D721Med (cell line): ENCODE data around the gene FOXS1.

Experiments
- DNase-seq: peaks from one replicate; pipeline ENCODE4 v3.0.0; 2011; ENCODE audit warnings: low spot score; ENCODE audit not compliant: insufficient read length
- FAIRE-seq: peaks from 2 replicates; lab custom pipeline; 2011; peaks lifted over from hg19 to GRCh38; lab: Jason Lieb, UNC
- CTCF ChIP-seq: IDR thresholded peaks from 2 replicates; pipeline ENCODE4 v1.5.1; 2012; ENCODE audit warnings: mild to moderate bottlenecking, control low read depth; ENCODE audit not compliant: insufficient read depth; ENCODE audit errors: missing control alignments

Gene FOXS1

GRCh38 chr20:31813611-31814010, 31.8 kb downstream of the FOXS1 start:
- TF ChIP-seq CTCF = no peak
- DNase-seq = no peak
- no peak for FAIRE-seq

- DNase-seq = no peak
- no peak for TF ChIP-seq CTCF
- FAIRE-seq = no peak
Measured at GRCh38 chr20:31811796-31812728, 33.3 kb downstream of the FOXS1 start.

- no peak for DNase-seq
- TF ChIP-seq CTCF = no peak
- FAIRE-seq = no peak
Measured at GRCh38 chr20:31811198-31811597, 34.2 kb downstream of the FOXS1 start.

- FAIRE-seq (no peak), DNase-seq (no peak)
- no peak for TF ChIP-seq CTCF
Measured at GRCh38 chr20:31809661-31810060, 35.7 kb downstream of the FOXS1 start.

- no peak for TF ChIP-seq CTCF
- DNase-seq (no peak), FAIRE-seq (no peak)
Measured at GRCh38 chr20:31808481-31808880, 36.9 kb downstream of the FOXS1 start.

DNA sequence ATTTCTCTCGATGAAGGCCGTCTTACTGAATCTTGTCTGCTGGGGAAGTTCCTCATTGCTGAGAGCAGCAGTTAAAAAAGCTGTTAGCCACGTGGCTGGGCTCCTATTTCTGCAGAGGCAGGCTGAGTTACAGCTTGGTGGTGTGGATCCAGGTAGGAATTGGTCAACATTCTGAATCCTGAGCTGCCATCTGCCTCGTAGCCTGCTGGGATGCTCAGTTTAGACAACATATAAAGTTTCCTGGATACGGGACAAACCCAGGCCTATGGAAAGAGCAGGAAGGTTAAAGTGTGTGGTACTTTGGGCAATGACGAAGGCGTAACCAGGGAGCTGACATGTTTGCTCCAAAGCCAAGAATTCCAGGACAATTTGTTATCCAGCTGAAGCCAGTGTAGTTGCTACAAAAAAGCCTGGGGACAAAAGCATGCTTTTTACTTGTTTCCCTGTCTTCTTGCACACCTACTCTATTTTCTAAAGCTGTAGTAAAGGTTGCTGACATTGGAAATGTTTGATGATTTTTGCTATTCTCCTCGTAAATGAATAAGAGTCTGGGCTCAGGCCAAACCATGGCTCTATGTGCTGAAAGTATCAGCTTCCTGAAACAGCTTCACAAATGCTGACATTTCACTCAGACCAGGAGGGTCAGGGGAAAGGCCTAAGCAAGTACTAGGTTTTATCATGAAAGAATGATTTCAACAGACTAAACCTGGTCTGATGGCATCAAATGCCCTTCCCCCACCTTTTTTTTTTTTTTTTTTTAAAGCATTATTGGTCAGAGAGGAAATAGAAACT, 38.6 kb downstream of the FOXS1 start:
- TF ChIP-seq CTCF = no peak
- DNase-seq (no peak), FAIRE-seq (no peak)
